ENCODE measurements around the gene SLC25A45.
A peak's percentile ranks its signal among the peaks of the same experiment; 100 is the strongest.

The SLC25A45 gene

GRCh38 chr11:65402790-65403189 lies 20.3 kb upstream of the SLC25A45 start:
- DNase-seq = no peak

- no peak for DNase-seq
Observed at GRCh38 chr11:65401803-65402248, 19.4 kb upstream of the SLC25A45 start.

- DNase-seq = no peak
Observed at GRCh38 chr11:65401073-65401802, 18.8 kb upstream of the SLC25A45 start.

GRCh38 chr11:65400307-65401072 lies 18.0 kb upstream of the SLC25A45 start:
- no peak for DNase-seq

GRCh38 chr11:65399845-65400244 lies 17.4 kb upstream of the SLC25A45 start:
- no peak for DNase-seq

GRCh38 chr11:65399249-65399648 lies 16.8 kb upstream of the SLC25A45 start:
- DNase-seq = no peak

GRCh38 chr11:65398362-65398910 lies 16.0 kb upstream of the SLC25A45 start:
- no peak for DNase-seq

GRCh38 chr11:65396769-65397745 lies 14.6 kb upstream of the SLC25A45 start:
- no peak for DNase-seq

- DNase-seq = no peak
Observed at GRCh38 chr11:65395961-65396530, 13.6 kb upstream of the SLC25A45 start.

- DNase-seq = no peak
Observed at GRCh38 chr11:65394125-65394536, 11.7 kb upstream of the SLC25A45 start.

GRCh38 chr11:65393513-65394079 lies 11.2 kb upstream of the SLC25A45 start:
- no peak for DNase-seq

- DNase-seq = no peak
Observed at GRCh38 chr11:65392899-65393298, 10.5 kb upstream of the SLC25A45 start.

- DNase-seq = no peak
Observed at GRCh38 chr11:65392186-65392829, 9.9 kb upstream of the SLC25A45 start.

- no peak for DNase-seq
Observed at GRCh38 chr11:65390996-65391395, 8.6 kb upstream of the SLC25A45 start.

GRCh38 chr11:65390099-65390941 lies 7.9 kb upstream of the SLC25A45 start:
- DNase-seq = no peak

GRCh38 chr11:65389294-65389980 lies 7.0 kb upstream of the SLC25A45 start:
- DNase-seq = no peak

- DNase-seq = no peak
Observed at GRCh38 chr11:65388731-65389130, 6.3 kb upstream of the SLC25A45 start.

- peak; percentile 85 for DNase-seq
Observed at GRCh38 chr11:65386307-65387140, 4.1 kb upstream of the SLC25A45 start, which contains the start of gene FRMD8. FRMD8 (plus strand) TSS chr11:65386637; CDS start chr11:65387037, 400 bp downstream.

All from activated CD4-positive, alpha-beta T cell treated with anti-CD3 and anti-CD28 coated beads for 1 hour (primary cell).